Liver (tissue), 3 donors: ENCODE data around the gene C12orf60.

Experiments used
- CTCF ChIP-seq: fragments of 150-350 bp; IDR thresholded peaks from 2 replicates; pipeline ENCODE4 v1.5.1; 2017; ENCODE audit warnings: improper control_type of control experiment, low read depth, low read length; ENCODE audit not compliant: missing input control
- EGR1 ChIP-seq, 2 donors: IDR thresholded peaks; 2 replicates each; pipeline ENCODE4 v1.6.1; 2016 to 2018; ENCODE audit warnings: antibody characterized with exemption in 2 of 2, low read depth in 2 of 2
- GABPA ChIP-seq, 2 donors: IDR thresholded peaks in 1 of 2; conservative IDR thresholded peaks in 1 of 2; 2 replicates each; pipeline ENCODE4 v1.6.1; 2016; ENCODE audit warnings: antibody characterized with exemption in 2 of 2, mild to moderate bottlenecking in 1 of 2, moderate library complexity in 1 of 2
- HNF4A ChIP-seq, 2 donors: conservative IDR thresholded peaks; 2 replicates each; pipeline ENCODE4 v1.6.1; 2016; ENCODE audit warnings: antibody characterized with exemption in 2 of 2, mild to moderate bottlenecking in 2 of 2
- JUND ChIP-seq, 2 donors: IDR thresholded peaks; 2 replicates each; pipeline ENCODE4 v1.6.1; 2016; ENCODE audit warnings: antibody characterized with exemption in 2 of 2
- MAX ChIP-seq: IDR thresholded peaks from 2 replicates; pipeline ENCODE4 v1.6.1; 2016; ENCODE audit warnings: antibody characterized with exemption
- NR2F2 ChIP-seq: IDR thresholded peaks from 2 replicates; pipeline ENCODE4 v1.6.1; 2016; ENCODE audit warnings: antibody characterized with exemption
- RAD21 ChIP-seq, 2 donors: IDR thresholded peaks; 2 replicates each; pipeline ENCODE4 v1.6.1; 2016; ENCODE audit warnings: antibody characterized with exemption in 2 of 2, mild to moderate bottlenecking in 2 of 2
- REST ChIP-seq: IDR thresholded peaks from 2 replicates; pipeline ENCODE4 v1.6.1; 2016; ENCODE audit warnings: antibody characterized with exemption, mild to moderate bottlenecking
- SP1 ChIP-seq: IDR thresholded peaks from 2 replicates; pipeline ENCODE4 v1.6.1; 2018; ENCODE audit warnings: antibody characterized with exemption, mild to moderate bottlenecking
- TAF1 ChIP-seq: conservative IDR thresholded peaks from 2 replicates; pipeline ENCODE4 v1.6.1; 2016; ENCODE audit warnings: antibody characterized with exemption, mild to moderate bottlenecking
- YY1 ChIP-seq: IDR thresholded peaks from 2 replicates; pipeline ENCODE4 v1.6.1; 2016; ENCODE audit warnings: antibody characterized with exemption, mild to moderate bottlenecking
- TF ChIP-seq, protein P1 (sequence below): IDR thresholded peaks from 2 replicates; pipeline ENCODE4 v1.6.1; 2016; ENCODE audit warnings: antibody characterized with exemption
- donor health status: healthy.
- donor health status: healthy.

- TF ChIP-seq, protein P1, sequence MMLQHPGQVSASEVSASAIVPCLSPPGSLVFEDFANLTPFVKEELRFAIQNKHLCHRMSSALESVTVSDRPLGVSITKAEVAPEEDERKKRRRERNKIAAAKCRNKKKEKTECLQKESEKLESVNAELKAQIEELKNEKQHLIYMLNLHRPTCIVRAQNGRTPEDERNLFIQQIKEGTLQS: no peak
- TF ChIP-seq TAF1: no peak
- no peak for TF ChIP-seq CTCF
- TF ChIP-seq YY1: no peak
- TF ChIP-seq NR2F2: no peak
- TF ChIP-seq MAX: no peak
- TF ChIP-seq JUND (IDR thresholded peaks at IDR 0.05): no peak
- TF ChIP-seq HNF4A (conservative IDR thresholded peaks at IDR 0.05): no peak
- TF ChIP-seq EGR1 (IDR thresholded peaks at IDR 0.05; ENCODE audit: low read depth in 2 of 2): no peak
- no peak for TF ChIP-seq RAD21 (IDR thresholded peaks at IDR 0.05)
- no peak for TF ChIP-seq GABPA (IDR thresholded peaks at IDR 0.05 in 1 of 2, conservative IDR thresholded peaks at IDR 0.05 in 1 of 2)
- no peak for TF ChIP-seq REST
- no peak for TF ChIP-seq SP1
Observed at GRCh38 chr12:14850929-14851663, 47.6 kb downstream of the C12orf60 start.
